GM12878 (cell line): ENCODE results near the gene IL10RA. TPM values are rescaled to one million over a fixed set of nuclear protein-coding genes. Genes with fewer than 3 reads are reported as not detected.

Source experiments
- CHD2 ChIP-seq: IDR thresholded peaks from 2 replicates; pipeline ENCODE4 v1.6.1; 2011; ENCODE audit warnings: low read depth, low read length, improper control_type of control experiment, borderline replicate concordance
- CREB1 ChIP-seq: IDR thresholded peaks from 2 replicates; pipeline ENCODE4 v1.6.1; 2012; ENCODE audit warnings: low read depth, mild to moderate bottlenecking, inconsistent platforms
- IKZF1 ChIP-seq: fragments of 450-650 bp; conservative IDR thresholded peaks from 2 replicates; pipeline ENCODE4 v1.6.1; 2017; ENCODE audit warnings: antibody characterized with exemption, mild to moderate bottlenecking
- IKZF2 ChIP-seq, 2 experiments: fragments of 450-650 bp; IDR thresholded peaks; 2 replicates each; pipeline ENCODE4 v1.6.1; 2017; ENCODE audit warnings: mild to moderate bottlenecking in 2 of 2, moderate library complexity in 2 of 2
- IRF4 ChIP-seq: IDR thresholded peaks from 2 replicates; pipeline ENCODE4 v1.6.1; 2011; ENCODE audit warnings: low read depth, low read length
- JUNB ChIP-seq: IDR thresholded peaks from 2 replicates; pipeline ENCODE4 v1.6.1; 2016; ENCODE audit warnings: antibody characterized with exemption, mild to moderate bottlenecking
- MLLT1 ChIP-seq: fragments of 450-650 bp; IDR thresholded peaks from 2 replicates; pipeline ENCODE4 v1.6.1; 2016; ENCODE audit warnings: mild to moderate bottlenecking
- POU2F2 ChIP-seq: IDR thresholded peaks from 3 replicates; pipeline ENCODE4 v1.6.1; 2011; ENCODE audit warnings: low read depth, mild to moderate bottlenecking, low read length, borderline replicate concordance
- TAF1 ChIP-seq: IDR thresholded peaks from 2 replicates; pipeline ENCODE4 v1.6.1; 2011; ENCODE audit warnings: mild to moderate bottlenecking, low read depth, low read length, borderline replicate concordance
- YY1 ChIP-seq: IDR thresholded peaks from 2 replicates; pipeline ENCODE4 v1.6.1; 2011; ENCODE audit warnings: low read depth, mild to moderate bottlenecking, low read length
- ZNF207 ChIP-seq: fragments of 450-650 bp; IDR thresholded peaks from 2 replicates; pipeline ENCODE4 v1.6.1; 2014; ENCODE audit warnings: antibody characterized with exemption, mild to moderate bottlenecking, borderline replicate concordance
- ZNF592 ChIP-seq: fragments of 450-650 bp; IDR thresholded peaks from 2 replicates; pipeline ENCODE4 v1.6.1; 2017; ENCODE audit warnings: mild to moderate bottlenecking, moderate library complexity
- ZSCAN29 ChIP-seq: fragments of 450-650 bp; IDR thresholded peaks from 2 replicates; pipeline ENCODE4 v1.6.1; 2017; ENCODE audit warnings: mild to moderate bottlenecking, moderate library complexity
- polyA plus RNA-seq, 11 experiments: library from polyadenylated mRNA; depleted of rRNA in 4 of 11; unstranded in 6 of 11; stranded (reverse) in 5 of 11; fragments of >200 nt; fragmentation: Nextera tagmentation in 4 of 11; fragmentation: Illumina TruSeq in 1 of 11; extraction: Ambion mirVana in 4 of 11; extraction: Trizol in 1 of 11; gene quantifications; 1 replicate in 1 of 11; 2 replicates in 10 of 11; pipeline versions ENCODE4 v1.2.1 to v1.2.3, GENCODE V29; 2011 to 2016; ENCODE audit warnings: inconsistent platforms in 2 of 11, missing spikeins in 2 of 11, low read depth in 1 of 11
- total RNA-seq, 4 experiments: library from RNA; depleted of rRNA in 3 of 4; stranded (reverse); fragments of >200 nt in 3 of 4; fragmentation: Illumina TruSeq in 1 of 4; extraction: Trizol in 1 of 4; gene quantifications; 2 replicates each; pipeline versions ENCODE4 v1.2.1 to v1.2.3, GENCODE V29; 2013 to 2021
- TF ChIP-seq, protein P1 (sequence below): fragments of 150-350 bp; IDR thresholded peaks from 2 replicates; pipeline ENCODE4 v1.6.1; 2014; ENCODE audit warnings: mild to moderate bottlenecking, low read depth, low read length
- TF ChIP-seq, protein P2 (sequence below): fragments of 450-650 bp; IDR thresholded peaks from 2 replicates; pipeline ENCODE4 v1.6.1; 2017; ENCODE audit warnings: low read depth, mild to moderate bottlenecking, moderate library complexity

Gene IL10RA
- total and polyA plus RNA-seq, 10 of the 15 experiments (the other 5 are each of a cell fraction or from before 2014, with no cell fraction given): 0.77 to 45.9 (median 9.6) TPM

DNA sequence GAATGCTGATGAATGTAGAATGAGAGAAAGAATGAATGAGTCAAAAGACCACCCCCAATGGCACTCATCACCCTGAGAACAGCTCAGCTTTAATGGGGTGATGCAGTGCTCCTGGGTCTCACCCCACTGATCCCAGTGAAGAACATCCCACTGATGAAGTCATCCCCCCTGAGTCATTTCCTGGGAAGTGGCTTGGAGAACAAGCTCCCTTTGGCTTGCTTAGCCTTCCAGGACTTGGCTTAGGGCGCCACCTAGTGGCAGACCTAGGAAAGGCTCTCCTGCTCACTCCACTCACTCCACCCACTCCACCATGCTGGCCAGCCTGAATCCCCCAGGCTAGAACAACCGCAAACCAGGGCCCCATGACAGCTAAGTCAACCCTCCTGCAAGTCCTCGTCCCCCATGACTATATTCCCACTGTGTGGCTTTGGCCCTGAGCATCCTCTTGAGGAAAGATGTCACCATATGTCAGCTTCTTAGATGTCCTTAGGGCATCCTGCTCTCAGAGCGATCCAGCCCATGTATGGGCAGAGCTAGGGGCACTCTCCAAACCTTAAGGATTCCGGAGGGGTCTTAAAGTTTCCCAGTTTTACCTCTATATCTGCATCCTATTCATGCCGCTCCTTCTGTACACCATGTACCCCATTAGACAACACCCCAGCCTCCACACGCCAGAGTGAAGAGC, 39.2 kb upstream of the IL10RA start (continued):
- TF ChIP-seq MLLT1 (0 out of 2 replicates have a peak, but pooled peaks have one; percentile 27), CHD2 (0 out of 2 replicates have a peak, but pooled peaks have one; percentile 35), ZSCAN29 (0 out of 2 replicates have a peak, but pooled peaks have one; percentile 3), CREB1 (no peak), YY1 (peak; percentile 81; the same call in 1 of the 2 replicates), POU2F2 (0 out of 3 replicates have a peak, but pooled peaks have one; percentile 41), ZNF207 (0 out of 2 replicates have a peak, but pooled peaks have one; percentile 45), JUNB (peak; percentile 19), IKZF2 (IDR thresholded peaks at IDR 0.05) (peak; percentile 81 to 83), IRF4 (0 out of 2 replicates have a peak, but pooled peaks have one; percentile 35), IKZF1 (peak; percentile 91), ZNF592 (peak; percentile 63; the same call in 1 of the 2 replicates), TAF1 (no peak)
- TF ChIP-seq, protein P1, sequence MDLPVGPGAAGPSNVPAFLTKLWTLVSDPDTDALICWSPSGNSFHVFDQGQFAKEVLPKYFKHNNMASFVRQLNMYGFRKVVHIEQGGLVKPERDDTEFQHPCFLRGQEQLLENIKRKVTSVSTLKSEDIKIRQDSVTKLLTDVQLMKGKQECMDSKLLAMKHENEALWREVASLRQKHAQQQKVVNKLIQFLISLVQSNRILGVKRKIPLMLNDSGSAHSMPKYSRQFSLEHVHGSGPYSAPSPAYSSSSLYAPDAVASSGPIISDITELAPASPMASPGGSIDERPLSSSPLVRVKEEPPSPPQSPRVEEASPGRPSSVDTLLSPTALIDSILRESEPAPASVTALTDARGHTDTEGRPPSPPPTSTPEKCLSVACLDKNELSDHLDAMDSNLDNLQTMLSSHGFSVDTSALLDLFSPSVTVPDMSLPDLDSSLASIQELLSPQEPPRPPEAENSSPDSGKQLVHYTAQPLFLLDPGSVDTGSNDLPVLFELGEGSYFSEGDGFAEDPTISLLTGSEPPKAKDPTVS: no peak
- TF ChIP-seq, protein P2, sequence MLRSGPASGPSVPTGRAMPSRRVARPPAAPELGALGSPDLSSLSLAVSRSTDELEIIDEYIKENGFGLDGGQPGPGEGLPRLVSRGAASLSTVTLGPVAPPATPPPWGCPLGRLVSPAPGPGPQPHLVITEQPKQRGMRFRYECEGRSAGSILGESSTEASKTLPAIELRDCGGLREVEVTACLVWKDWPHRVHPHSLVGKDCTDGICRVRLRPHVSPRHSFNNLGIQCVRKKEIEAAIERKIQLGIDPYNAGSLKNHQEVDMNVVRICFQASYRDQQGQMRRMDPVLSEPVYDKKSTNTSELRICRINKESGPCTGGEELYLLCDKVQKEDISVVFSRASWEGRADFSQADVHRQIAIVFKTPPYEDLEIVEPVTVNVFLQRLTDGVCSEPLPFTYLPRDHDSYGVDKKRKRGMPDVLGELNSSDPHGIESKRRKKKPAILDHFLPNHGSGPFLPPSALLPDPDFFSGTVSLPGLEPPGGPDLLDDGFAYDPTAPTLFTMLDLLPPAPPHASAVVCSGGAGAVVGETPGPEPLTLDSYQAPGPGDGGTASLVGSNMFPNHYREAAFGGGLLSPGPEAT: peak; percentile 52; the same call in 1 of the 2 replicates
